GM21447 (cell line): ENCODE results near the gene DLG1.
"Not testable (repeated sequence)": the region's sequence is repeated elsewhere in the genome, so short reads cannot be mapped to it uniquely, and the experiment has no call there.

Experiments
- ATAC-seq: cut with Tn5 transposase; IDR thresholded peaks from one replicate; pipeline ENCODE4 v1.9.1; 2021; ENCODE audit not compliant: unreplicated experiment

The DLG1 gene

DNA sequence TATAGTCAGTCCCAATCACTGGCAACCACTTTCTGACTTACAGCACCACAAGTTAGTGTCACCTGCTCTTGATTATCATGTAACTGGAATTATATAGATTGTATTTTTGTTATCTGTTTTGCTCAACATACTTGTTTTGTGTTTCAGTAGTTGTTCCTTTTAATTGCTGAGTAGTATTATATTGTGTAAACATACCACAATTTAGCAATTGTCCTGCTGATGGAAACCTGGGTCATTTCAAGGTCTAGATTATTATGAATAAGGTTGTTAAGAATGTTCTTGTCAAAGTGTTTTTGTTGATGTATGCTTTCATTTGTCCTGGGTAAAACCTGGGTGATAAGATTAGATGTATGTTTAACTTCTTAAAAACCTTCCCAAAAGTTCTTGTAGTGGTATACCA is 186.7 kb downstream of the DLG1 start:
- no peak for ATAC-seq

DNA sequence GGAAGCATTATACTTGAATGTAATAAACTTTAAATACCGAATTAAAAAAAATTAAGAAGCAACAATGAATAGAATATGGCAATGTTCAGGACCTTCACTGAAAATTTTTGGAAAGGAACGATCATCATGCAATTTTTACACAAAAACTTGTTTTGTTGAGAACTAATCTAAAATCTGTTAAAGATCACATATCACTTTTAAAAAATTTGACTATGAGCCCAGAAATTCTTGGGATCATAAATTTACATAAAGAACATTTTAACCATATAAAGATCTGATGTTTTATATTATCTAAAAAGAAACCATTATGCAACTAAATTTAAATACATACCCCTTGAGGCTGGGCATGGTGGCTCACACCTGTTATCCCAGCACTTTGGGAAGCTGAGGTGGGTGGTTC is 192.6 kb downstream of the DLG1 start:
- ATAC-seq, result no peak

DNA sequence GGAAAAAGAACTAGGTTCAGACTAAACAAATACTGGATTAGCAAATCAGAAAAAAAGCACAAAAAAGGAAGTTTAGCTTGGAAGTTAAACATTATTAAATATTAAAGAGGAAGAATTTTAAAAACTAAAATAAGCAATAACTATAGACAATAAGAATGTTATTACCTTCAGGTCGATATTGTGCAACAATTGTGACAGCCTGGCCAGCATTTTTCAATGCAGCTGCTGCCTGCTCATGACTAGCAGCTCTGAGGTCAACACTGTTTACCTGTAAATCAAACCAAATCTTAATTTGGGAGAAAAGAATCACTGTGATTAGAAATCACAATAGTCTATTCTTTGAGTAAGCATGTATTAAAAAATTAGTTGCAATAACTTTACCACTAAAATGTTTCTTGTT is 193.7 kb downstream of the DLG1 start:
- ATAC-seq, result no peak

DNA sequence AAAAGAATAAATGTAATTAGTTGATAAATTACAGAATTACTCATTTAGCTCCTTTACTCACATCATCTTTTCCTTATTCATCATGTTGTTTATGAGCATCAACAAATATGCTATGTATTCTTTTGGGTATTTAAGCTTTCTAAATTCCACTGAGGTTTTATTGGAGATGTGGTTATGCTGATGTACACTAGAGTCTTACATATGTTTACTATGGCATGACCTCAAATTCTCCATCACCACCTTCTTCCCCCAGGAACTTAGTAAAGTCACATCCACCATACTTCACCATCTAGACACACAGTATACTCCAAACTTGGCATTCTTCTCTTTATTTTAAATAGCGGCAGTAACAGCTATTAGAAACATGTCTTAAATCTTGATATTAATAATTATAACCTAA is 194.6 kb downstream of the DLG1 start:
- ATAC-seq, result no peak

DNA sequence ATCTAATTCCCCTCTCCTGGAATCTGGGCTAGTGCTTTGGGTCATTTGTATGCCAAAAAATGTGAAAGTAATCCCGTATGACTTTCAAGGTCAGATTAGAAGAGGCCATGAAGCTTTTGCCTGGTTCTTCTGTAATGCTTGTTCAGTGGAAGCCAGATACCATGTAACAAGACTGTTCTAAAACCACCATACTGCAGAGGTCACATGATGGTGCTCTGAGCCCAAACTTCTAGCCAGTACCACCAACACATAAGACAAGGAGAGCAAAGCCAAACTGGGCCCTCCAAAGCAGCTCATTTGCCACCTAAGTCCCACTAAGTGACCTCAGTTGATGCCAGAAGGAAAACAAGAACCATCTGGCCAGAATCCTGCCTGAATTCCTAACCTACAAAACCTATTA is 204.5 kb downstream of the DLG1 start:
- no peak for ATAC-seq

DNA sequence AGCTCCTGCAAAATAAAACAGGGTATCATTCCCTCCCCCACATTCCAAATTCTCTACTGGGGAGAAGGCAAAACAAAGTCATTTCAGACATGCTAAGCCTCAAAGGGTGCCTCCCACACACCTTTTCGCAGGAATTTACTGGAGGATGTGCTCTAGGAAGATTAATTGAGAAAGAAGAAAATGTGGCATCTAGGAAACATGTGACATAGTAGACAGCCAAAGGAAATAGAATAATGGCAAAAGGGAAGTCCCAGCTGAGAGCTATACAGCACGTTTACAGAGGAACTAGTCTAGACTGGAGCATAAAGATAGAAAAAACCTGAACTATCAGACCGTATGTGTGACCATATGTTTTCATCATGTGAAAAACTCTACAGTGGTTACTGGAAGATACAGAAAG is 210.0 kb downstream of the DLG1 start:
- ATAC-seq, result no peak

DNA sequence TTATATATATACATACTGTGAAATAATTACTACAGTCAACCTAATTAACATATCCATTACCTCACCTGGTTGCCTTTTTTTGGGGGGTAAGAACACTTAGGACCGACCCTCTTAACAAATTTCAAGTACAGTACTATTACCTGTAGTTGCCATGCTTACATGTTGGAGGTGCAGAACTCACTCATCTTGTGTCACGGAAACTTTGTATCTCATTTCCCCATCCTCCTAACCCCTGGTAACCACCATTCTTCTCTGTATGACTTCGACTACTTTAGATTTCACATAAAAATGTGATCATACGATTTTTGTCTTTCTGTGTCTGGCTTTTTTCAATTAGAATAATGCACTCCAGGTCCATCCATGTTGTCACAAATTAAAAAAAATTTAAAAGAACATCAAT is 213.3 kb downstream of the DLG1 start:
- no peak for ATAC-seq

DNA sequence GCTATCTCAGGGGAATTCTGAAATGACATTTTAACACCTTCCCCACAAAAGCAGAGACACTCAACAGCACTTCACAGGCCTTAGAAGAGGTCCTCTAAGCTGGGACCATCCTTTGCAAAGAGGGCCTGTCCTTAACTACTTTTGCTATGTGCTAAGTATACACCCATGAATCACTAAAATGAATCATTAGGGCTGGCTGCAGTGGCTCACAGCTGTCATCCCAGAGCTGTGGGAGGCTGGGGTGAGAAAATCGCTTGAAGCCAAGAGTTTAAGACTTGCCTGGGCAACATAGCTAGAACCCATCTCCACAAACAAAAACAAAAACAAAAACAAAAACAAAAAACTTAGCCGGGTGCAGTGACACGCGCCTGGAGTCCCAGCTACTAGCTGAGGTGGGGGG is 214.9 kb downstream of the DLG1 start:
- no peak for ATAC-seq

DNA sequence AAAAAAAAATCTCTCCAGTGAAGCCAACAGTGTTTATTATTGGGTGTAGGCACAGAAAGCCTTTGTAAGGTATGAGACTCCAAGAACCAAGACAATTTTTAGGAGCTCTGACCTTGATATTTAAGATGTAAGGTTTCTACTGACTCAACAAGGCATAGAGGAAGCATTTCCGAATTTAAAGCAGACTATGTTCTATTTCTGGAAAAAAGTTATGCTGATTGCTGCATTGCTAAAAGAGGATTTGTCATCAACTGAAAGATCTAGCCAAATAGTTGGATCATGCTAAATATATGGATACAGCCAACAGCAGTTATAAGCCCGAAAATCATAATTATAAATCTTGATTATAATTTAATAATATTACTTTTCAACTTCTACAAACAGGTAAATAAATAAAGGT is 215.5 kb downstream of the DLG1 start:
- no peak for ATAC-seq

DNA sequence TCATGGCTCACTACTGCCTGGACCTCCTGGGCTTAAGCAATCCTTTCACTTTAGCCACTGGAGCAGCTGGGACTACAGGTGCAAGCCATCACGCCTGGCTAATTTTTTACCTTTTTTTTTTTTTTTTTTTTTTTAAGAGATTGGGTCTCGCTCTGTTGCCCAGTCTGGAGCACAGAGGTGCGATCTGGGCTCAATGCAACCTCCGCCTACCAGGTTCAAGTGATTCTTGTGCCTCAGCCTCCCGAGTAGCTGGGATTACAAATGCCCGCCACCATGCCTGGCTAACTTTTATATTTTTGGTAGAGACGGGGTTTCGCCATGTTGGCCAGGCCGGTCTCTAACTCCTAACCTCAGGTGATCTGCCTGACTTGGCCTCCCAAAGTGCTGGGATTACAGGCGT is 218.1 kb downstream of the DLG1 start:
- no peak for ATAC-seq

DNA sequence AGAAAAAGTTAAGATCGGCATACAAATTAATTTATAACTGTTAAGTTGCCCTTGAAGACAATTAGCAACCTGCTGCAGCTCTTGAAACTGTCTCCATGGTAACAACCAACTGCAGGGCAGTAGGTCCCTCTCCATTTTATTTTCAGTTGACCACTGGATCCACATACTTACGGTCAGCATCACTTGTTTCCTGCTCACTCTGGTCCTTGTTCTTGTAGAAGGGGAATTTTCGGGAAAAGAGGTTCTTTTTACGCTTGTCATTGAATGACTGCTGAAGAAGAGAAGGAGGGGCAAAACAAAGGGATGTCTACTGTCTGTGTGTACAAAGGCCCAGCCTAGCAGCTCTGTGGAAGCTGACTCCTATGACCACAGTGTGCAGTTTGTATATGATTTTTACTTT is 222.0 kb downstream of the DLG1 start:
- no peak for ATAC-seq

DNA sequence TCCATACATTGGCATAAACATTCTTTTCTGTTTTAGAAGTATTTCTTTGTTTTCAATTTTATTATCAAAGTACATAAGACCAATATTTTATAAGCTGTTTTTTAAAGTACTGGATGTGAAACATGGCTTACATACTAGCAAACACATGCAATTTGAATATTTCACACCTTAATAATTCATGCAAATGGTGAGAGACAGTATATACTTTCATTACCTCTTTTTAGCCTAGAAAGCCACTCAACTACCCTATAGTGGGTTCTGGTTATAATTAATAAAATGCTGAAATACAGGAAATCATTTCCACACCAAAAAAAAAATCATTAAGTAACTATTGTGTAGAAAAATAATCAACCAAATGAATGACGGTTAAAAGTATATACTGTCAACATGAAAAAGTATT is 230.3 kb downstream of the DLG1 start:
- peak; percentile 55 for ATAC-seq

DNA sequence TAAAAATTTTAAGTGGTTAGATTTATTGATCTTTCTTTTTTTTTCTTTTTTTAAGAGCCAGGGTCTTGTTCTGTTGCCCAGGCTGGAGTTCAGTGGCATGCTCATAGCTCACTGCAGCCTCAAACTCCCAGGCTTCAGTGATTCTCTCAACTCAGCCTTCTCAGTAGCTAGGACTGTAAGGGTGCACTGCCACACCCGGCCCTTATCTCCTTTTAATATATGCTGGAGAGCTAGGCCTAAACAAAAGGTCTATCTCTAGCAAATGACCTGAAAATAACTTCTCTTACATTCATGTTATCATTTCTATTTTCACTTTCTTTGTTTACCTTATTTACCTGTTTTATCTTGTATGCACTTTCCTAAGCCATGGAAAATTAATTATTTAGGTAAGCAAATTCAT is 233.6 kb downstream of the DLG1 start:
- ATAC-seq, result no peak

DNA sequence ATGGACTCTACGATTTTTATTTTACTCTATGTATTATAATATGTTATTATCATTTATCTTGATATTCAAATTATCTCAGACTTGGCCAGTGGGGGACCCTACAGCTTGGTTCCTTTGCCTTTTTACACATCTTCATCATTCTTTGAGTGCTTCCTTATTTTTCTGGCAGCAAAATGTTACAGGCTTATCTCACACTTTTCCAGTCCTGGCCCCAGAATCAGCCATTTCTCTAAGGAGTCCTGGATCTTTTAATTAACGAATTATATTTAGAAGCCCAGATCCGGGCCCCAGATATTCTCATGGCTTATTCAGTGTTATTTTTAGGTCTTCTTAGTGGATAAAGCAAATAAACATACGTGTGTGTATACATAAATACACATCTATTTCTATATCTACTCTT is 236.0 kb downstream of the DLG1 start:
- no peak for ATAC-seq

DNA sequence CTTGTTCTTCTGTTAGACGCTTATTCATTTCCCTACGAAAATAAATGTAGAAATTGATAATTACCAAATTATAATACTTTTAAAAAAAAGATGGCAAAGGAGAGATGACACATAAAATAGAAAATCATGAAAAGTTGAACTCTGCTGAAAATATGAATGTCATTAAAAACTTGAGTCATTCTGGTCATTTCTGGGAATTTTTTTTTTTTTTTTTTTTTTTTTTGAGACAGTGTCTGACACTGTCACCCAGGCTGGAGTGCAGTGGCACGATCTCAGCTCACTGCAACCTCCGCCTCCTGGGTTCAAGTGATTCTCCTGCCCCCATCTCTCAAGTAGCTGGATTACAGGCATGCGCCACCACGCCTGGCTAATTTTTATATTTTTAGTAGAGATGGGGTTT is 246.8 kb downstream of the DLG1 start:
- ATAC-seq, result not testable (repeated sequence)

DNA sequence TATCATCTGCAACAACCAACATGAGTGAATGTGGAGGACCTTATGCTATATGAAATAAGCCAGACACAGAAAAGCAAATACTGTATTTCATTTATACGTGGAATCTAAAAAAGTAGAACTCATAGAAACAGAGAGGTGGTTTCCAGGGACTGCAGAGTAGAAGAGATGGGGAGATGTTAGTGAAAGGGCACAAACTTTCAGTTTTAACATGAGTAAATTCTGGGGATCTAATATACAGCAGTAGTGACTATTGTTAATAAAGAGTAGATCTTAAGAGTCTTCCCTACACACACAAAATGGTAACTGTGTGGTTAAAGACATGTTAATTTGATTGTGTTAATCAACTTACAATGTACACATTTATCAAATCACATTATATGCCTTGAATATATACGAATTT is 247.9 kb downstream of the DLG1 start:
- peak; percentile 51 for ATAC-seq

DNA sequence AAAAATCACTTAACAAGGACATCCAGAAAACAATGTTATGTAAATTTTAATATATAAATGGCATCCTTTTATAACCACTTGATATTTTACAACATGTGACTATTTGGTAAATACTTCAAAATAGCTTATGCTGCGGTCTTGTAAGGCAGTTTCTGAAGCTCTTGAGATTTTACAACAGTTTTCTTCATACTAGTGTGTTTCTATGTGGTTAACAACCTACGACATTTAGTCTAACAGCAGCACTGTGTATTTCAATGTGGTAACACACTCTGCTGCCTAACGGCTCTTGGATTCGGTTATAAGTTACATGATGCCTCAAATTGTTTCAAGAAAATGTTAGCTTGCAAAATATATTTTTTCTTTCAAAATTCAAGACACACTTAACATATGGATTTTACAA is 255.9 kb downstream of the DLG1 start:
- ATAC-seq, result no peak

DNA sequence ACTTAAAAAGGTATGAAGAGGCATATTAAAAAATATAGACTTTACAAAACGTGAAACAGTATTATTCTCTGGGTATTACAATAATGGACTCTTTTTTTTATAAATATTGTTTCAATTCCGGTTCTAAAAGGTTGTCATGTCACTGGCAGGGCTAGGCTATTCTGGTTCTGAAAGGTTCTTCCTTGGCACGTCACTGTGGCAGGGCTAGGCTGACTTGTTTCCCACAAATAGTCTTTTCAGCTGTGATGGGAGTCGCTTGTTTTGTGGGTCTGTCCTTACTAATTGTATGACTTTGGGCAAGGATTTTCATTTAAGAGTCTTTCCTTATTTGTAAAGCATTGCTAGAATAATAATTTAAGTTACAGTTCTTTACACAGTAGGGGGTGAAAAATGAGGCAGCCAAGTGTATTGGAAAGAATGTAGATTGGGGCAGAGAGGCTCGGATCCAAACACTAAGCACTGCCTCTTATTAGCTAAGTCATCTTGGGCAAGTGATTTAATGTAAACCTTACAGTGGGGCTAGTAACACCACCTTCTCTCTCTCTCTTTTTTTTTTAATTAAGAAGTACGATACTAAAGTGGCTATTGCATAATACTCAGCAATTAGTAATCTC is 256.4 kb downstream of the DLG1 start:
- no peak for ATAC-seq

DNA sequence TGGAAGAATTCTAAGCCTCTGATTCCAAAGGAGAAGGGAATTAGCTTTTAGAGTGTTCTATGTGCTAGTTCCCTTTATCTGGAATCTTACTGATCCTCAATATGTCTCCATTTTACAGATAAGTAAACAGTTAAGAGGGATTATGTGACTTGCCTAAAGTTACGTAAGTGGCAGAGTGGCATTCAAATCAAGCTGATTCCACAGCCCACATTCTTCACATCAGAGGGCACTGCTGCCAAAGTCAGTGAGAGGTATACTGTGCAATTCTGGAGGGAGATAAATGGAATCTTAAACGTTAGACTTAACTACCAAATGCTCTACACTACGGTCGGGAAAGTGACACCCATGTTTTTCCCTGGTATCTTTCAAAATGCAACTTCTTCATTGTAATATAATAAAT is 257.8 kb downstream of the DLG1 start:
- ATAC-seq, result no peak

DNA sequence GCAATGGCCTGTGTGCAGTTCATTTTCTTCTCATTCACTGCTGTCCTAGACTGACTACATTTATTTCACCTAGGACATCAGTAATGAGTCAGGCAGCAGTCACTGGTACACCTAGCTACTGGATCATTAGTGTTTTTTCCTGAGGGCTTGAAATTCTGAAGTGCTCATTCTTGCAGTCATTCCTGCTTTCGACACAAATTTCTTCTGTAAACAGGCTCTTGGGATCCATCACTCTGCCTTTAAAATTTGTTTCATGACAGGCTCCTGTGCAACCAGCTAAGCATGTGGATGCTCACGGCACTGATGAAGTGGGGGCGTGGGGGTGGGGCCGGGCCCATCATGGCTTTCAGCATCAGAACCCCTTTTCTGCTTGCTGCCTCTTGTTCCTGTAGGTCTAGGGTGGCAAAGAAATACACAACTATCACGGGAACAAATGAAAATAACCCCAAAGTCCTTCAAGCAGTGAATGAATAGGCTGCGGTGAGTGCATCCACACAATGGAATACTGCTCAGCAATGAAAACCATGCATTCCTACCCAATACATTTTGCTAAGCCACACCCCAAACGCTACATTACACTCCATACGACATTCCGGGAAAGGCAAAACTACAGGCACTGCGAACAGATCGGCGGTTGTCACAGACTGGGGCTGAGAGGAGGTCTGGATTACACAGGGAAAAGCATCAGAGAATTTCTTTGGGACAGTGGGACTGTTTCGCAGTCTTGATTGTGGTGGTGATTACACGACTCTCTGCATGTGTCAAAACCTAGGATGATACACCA is 259.5 kb downstream of the DLG1 start:
- ATAC-seq, result no peak

DNA sequence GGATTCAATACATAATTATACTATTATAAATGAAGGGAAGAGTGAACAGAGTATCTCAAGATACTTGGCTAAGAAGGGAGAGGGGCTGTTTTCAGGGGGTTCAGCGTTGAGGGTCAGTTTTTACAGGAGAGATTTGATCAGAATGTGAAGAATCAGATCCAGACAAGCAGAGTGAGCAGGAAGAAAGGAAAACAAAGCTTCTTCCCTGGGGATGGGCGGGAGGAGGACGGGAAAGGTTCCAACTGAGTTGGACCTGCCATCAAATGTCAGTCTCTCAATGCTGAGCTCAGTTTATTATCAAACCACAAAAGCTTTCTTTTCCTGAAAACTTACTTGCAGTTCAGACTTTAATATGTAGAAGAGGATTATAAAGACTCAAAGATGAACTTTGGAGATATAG is 262.8 kb downstream of the DLG1 start:
- ATAC-seq, result no peak

DNA sequence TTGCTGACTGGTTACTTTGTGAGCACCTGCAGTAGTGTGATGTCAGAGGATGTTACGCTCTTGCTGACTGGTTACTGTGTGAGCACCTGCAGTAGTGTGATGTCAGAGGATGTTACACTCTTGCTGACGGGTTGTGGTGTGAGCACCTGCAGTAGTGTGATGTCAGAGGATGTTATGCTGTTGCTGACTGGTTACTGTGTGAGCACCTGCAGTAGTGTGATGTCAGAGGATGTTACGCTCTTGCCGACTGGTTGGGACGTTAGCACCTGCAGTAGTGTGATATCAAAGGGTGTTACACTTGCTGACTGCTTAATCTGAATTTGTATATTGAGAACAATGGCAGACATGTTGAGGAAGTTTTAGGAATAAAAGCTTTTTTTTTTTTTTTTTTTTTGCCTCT is 263.6 kb downstream of the DLG1 start:
- not testable (repeated sequence) for ATAC-seq

DNA sequence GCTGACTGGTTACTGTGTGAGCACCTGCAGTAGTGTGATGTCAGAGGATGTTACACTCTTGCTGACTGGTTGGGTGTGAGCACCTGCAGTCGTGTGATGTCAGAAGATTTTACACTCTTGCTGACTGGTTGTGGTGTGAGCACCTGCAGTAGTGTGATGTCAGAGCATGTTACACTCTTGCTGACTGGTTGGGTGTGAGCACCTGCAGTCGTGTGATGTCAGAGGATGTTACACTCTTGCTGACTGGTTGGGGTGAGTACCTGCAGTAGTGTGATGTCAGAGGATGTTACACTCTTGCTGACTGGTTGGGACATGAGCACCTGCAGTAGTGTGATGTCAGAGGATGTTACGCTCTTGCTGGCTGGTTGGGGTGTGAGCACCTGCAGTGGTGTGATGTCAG is 264.6 kb downstream of the DLG1 start:
- not testable (repeated sequence) for ATAC-seq
